Cerebellar nuclear complex (tissue), 1 donor: ENCODE measurements around the gene KNDC1.

Experiments
- DNase-seq, 2 experiments: peaks; one replicate each; lab custom pipeline; 2025; lab: John Stamatoyannopoulos, UW

The KNDC1 gene

DNA sequence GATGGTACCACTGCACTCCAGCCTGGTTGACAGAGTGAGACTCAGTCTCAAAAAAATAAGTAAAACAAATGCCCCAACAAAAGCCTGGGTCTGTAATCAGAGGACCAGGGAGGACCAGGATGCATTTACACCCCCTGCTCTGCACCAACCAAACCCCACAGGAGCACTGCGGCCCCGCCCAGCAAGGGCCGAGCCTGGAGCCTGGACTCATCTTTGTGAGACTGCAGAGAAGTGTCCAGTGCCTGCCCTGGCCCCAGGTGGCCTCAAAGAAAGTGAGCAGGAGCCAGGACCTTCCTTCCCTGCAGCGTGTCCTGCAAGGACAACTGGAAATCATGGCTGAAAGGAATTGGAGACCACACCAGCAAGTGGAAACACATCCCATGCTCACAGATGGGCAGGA is 31.6 kb downstream of the KNDC1 start:
- no peak for DNase-seq

DNA sequence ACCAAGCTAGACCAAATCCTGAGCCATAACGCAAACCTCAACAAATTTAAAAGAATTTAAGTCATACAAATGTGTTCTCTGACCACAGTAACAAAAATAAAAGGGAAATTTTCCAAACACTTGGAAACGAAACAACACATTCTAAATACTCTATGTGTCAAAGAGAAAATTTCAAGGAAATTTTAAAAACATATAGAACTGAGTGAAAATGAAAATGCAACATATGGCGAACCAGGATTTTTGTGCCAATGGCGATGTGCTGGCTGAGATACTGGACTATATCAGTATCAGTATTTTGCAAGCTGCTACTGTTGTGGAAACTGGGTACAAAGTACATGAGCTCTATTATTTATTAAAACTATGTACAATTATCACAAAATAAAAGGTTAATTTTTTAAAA is 34.1 kb downstream of the KNDC1 start:
- DNase-seq, result no peak

DNA sequence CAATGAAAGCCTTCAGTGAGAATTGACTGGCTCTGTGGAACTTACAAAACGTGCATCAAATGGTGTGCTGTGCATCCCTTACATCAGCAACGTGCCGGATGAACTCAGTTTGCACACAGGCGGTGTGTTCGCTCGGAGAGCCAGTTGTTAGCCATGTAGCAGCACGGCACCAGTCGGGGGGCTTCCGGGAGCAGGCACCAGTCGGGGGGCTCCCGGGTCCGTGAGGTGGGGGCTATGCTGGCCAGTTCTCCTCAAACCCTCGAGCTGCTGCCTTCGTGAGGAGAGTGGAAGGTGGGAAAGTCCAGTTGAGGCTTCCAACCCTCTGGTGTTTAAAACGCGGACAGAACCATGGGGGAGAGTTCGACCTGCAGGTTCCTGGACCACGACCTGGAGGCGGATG is 35.1 kb downstream of the KNDC1 start:
- no peak for DNase-seq

DNA sequence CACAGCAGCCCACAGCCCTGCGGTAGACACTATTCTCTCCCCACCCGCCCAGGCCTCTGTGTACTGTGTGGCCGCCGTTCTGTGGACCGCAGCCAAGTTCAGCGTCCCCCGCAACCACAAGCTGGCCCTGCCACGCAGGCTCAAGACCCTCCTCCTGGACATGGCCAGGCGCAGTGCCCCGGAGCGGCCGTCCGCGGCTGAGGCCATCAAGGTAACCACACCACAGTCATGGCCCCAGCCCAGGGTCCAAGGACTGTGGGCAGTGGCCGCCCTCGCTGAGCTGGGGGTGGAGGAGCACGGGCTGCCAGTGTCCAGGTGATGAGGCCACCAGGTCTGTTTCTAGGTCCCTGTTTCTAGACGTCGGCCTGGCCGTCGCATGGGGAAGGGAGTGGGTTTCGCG is 35.6 kb downstream of the KNDC1 start:
- no peak for DNase-seq

DNA sequence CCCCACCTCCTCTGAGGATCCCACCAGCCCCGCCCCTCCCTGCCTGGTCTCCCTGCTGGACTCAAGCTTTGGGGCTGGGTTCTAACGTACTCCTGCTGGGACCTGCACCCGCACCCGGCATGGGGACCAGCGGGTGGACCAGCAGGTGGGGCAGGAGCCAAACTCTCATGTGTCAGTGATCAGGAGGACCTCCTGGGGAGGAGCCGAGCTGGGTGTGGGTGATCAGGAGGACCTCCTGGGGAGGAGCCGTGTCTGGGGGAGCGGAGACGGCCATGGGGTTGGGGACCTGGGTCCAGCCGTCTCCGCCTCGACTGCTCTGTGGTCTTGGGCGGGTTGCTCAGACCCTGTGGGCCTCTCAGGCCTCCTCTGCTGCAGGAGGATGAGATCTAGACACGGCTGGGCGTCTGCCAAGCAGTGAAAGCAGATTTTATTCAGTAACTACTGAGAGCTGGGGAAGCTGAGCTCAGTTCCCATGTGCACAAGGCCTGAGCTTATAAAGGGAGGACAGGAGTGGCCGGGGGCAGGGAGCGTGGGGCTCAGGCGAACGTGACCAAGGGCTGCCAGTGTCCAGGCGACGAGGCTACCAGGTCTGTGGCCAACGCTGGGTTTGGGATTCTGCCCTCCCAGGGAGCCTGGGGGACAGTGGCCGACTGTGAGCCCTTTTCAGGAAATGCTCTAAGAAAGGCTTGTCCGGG is 36.3 kb downstream of the KNDC1 start:
- DNase-seq, result no peak

DNA sequence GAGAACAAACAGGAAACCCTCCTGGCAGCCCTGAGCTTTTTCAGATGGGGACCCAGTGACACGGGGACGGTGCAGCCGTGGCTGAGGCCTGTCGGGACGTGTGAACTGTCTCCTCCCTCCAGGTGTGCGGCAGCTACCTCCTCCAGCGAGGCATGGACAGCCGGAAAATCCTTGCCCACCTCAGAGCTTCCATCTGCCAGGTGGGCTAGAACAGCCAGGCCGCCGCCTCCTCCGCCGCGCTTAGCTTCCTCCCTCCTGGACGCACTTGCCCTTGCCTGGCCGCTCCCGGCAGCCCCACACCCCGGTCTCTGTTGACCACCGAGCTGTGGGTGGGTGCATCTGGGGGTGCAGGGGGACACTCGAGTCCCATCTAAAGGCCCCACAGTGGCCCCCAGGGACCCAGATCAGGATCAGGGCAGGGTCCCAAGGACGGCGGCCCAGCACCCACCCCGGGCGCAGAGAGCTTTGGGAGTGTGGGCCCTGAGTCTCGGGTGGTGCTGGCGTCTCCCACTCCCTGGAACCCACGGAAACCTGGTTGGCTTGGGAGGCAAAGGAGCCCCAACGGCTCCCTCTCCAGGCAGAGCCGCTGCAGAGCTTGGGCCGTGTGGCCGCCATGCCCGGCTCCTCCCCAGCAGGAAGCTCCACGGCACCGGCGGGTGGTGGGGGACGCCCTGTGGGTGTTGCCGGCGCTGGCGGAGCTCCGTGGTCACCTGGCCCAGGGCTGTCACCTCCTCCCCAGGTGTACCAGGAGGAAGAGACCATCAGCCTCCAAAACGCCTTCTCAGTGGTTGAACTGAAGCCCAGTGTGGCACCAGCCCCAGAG is 37.1 kb downstream of the KNDC1 start:
- DNase-seq, result no peak

DNA sequence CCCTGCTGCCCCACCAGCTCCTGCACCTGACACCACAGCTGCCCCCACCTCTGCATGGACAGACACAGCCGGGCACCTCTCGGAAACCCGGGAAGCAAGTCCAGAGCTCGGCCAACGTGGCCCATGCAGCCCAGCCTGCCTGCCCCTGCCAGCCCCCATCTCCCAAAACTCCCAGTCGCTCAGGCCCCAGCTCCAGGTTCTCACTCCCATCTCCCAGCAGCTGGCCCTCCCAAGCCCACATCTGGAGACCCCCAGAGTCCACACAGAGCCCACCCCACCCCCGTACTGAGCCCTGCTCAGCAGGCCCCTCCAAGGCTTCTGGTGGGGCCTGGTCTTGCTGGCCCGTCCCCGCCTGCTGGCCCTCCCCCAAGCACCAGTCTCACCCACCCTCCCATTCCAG is 37.8 kb downstream of the KNDC1 start:
- DNase-seq, result no peak

DNA sequence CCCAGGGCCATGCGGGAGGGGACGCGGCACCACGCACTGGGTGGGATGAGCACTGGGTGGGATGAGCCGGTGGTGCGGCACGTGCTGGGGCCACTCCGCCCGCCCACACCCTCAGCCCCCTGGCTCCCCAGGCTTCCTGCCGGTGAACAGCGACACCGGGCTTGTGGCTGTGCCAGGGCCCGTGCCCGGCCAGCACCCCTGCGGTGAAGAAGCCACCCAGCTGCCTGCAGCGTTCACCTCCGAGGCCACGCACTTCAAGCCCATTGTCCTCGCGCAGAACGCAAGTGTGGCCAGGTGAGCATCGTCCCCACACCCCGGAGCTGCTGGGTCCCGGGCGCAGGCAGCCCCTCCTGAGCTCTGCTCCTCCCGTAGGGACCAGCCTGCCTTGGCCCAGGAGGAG is 38.2 kb downstream of the KNDC1 start:
- no peak for DNase-seq

DNA sequence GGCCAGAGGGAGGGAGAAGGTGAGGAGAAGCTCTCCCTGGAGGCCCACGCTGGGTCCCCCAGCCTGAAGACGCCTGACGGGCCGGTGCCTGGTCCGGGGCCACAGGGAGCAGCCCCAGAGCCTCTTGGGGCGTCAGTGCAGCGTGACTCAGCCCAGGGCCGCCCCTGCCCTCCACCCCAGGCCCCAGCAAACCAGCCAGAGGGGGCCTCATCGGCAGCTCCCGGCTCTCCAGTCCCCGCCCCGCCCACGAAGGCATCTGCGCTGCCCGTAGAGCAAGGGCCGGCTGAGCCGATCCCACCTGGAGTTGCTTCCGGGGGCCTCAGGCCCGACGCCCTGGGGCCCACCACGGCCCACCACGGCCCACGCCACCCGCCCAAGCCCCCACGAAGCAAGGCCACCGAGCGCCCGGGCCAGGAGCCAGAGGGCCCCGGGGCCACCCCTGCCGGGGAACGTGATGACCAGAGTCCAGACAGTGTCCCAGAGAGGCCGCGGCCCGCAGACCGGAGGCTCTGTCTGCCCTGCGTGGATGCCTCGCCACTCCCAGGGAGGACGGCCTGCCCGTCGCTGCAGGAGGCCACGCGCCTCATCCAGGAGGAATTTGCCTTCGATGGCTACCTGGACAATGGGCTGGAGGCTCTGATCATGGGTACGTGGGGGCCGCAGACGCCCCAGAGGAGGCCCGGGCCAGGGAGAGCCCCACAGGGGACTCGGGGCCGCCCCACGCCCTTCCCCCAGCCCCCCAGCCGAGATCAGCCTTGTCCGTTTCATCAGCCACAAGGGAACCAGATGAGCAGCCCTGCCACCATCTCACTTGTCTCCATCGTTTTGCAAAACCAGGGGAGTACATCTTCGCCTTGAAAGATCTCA is 38.8 kb downstream of the KNDC1 start:
- DNase-seq, result no peak

DNA sequence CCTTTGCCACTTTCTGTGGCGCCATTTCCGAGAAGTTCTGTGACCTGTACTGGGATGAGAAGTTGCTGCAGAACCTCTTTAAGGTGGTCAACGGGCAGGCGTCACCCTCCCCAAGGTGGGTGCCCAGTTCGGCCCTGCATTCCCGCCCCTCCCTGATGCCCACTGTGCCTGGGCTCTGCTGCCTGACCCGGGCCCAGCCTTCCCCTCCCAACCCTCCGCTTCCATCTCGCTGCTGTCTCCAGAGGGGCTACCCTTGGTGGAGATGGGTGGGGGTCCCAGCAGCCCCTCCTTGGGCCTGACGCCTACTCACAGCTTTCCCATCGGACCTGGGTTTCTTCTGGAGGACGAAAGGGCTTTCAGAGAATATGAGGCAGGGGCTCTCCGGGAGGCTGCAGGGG is 39.5 kb downstream of the KNDC1 start:
- DNase-seq, result no peak

DNA sequence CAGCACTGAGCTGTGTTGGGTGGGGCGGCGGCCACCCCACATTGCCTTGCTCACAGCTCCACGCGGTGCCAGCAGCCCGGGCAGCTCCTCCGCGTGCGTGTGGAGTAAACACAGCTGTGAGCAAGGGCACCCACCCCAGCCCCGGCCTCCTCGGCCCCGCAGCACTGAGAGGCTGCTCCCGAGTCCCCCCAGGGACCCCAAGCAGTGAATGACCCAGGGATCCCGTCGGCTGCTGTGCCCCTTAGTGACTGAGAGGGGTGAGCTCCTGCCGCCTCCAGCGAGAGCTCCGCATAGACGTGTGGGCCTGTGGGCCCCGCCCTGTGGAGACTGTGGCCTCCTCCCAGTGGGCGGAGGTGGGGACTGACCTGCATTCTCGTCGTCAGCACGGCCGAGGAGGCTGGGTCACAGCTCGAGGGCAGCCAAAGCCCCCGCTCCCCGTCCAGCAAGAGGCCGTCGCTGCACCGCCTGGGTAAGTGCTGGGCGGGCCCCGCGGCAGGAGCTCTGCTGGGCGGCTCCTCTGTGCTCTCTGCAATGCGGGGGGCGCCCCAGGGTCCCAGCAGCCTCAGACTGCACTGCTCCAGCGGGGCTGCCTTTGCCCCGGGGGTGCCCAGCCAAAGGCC is 40.1 kb downstream of the KNDC1 start:
- DNase-seq, result no peak

DNA sequence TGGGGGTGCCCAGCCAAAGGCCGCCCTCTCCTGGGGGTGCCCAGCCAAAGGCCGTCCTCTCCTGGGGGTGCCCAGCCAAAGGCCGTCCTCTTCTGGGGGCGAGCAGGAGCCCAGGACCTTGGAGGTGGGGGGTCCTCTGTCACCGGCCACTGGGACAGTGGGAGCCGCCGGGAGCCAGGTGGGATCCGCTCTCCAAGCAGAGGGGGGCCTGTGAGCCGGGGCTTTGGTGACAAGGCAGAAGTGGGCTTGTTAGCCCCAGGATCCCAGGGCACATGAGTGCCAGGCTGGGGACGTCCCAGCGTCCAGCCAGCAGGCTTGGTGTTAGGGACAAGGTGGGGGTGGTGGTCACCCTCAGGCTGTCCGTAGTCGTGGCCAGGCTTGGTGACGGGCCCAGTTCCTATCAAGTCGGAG is 40.6 kb downstream of the KNDC1 start:
- DNase-seq, result no peak

DNA sequence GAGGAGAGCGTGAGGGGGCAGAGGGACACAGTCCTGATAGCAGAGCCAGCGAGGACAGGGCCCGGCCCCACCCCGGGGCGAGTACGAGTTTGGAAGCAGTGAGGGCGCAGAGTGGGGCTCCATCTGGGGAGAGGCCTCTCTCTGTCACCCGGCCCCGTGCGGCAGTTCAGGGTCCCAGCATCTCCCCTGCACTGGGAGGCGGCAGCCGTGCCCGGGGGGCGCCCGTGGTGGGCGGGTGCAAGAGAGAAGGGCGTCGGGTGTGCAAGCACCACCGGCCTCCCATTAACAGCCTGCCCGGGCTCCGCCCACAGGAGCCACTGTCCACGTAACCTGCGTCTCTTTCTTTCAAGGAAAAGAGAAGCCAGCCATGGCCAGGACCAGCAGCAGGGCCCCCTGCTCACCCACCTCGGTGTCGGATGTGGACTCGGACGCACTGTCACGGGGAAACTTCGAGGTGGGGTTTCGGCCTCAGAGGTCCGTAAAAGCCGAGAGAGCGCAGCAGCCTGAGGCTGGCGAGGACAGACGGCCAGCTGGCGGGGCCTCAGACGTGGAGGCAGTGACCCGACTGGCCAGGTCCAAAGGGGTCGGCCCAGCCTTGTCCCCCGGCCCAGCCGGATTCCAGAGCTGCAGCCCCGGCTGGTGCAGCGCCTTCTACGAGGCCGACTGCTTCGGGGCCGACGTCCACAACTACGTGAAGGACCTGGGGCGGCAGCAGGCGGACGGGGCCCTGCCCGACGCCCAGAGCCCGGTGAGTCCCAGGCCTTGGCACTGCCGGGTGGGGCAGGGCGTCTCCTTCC is 41.3 kb downstream of the KNDC1 start:
- no peak for DNase-seq

DNA sequence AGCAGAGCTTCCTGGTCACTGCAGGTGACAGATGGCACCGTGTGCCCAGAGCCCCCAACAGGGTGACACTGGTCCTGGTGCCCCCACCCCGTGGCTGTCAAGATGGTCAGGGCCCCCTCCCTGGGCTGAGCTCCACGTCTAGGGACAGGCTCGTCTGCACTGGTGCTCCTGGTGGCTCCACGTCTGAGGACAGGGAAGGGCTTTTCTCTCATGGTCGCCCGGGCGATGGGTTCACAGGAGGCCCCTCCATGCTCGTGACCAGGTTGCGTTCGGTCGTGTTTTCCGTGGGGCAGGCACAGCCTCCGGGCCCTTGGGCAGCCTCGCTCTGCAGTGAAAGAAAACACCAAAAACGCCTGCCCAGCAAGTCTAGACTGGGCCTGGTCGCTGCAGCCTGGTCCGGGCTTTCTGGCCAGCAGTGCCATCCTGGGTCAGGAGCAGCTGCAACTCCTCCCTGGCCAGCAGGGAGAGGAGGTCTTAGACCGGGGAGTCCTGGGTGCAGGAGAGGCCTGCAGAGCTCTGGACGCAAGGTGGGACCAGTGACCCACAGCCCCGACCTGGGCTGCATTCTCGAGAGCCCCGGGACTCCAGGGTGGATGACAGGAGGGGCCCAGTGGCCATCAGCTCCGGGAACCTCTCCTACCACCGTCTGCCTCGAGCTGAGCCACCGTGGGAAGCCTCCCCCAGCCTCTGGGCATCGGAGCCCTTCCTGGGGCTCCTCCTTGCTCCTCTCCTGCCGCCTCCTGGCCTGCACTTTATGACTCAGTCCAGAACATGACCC is 42.1 kb downstream of the KNDC1 start:
- DNase-seq, result no peak

DNA sequence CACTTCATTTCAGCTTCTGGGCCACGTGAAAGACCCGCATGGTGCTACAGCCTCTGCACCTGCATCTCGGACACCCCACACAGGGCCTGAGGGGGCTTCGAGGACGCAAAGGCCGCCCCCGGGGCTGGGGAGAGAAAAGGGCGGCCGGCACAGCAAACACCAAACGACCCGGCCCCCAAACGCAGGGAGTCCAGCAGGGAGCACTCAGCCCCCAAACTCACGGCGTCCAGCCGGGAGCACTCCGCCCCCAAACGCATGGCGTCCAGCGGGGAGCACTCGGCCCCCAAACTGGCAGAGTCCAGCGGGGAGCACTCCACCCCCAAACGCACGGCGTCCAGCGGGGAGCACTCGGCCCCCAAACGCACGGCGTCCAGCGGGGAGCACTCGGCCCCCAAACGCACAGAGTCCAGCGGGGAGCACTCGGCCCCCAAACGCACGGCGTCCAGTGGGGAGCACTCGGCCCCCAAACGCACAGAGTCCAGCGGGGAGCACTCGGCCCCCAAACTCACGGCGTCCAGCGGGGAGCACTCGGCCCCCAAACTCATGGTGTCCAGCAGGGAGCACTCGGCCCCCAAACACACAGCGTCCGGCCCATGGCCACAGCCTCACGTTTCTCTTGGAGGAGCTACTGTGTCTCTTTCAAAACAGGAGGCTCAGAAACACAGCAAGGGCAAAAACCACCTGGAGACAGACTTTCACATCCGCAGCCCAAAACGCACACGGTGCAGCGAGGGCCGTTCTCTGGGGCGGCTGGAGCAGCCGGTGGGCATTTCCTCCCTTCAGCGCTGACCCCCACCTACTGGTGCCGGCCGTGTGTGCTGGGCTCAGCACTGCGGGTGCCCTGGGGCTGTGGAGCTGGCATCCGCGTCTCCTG is 43.0 kb downstream of the KNDC1 start:
- DNase-seq, result no peak

DNA sequence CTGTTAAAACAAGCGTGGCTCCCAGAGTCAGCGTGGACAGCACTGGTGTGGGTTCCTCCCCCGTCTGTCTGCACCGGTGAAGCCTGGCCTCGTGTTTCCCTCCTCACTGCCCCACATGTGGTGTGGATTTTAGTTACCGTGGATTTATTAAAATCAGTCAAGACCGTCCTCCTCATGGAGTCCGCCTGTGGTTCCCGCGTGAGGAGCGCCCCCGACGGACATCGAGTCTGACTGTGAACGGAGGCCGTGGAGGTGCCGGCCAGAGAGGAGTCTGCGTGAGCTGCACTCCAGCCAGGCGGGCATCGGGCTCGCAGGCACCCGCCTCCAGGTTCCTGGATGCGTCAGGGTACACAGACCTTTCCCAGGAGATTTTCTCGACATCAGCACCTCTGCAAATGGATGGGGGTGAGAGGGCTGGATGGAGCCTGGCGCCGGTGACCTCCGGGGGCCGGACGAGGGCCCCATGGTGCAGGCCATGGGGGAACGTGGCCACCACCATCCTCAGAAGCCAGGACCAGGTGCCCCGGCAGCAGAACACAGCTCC is 43.7 kb downstream of the KNDC1 start:
- no peak for DNase-seq

DNA sequence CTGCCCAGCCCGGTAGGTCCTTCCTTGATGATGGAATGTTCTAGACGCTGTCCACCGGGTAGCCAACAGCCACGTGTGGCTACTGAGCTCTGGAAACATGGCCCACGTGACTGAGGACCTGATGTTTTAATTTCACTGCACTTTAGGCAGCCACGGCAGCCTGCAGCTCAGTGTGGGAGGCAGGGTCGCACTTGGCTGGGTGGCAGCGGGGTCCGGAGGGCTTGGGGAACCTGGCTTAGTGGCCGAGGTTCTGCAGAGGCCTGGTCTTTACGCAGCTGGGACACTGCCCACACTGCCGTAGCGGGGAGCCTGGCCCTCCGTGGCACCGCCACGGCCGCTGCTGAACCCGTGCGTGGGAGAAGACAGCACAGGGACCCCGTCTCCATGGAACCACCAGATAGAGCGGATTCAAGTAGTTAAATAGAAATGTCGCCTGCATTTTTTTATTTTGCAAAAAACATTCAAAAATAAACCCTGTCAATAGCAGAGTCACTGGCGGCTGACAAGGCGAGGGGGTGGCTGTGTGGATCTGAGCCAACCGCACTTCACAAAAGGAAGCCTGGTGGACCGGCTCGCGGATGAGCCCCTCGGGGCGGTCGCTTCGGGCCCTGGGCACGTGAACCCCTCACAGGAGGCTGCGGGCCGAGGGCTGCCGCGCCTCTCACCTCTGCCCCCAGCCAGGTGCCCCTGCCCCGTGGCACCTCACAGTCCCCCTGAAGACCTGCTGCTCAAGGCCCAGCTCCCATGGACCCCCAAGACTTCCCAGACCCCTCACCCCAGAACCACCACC is 44.4 kb downstream of the KNDC1 start:
- no peak for DNase-seq

DNA sequence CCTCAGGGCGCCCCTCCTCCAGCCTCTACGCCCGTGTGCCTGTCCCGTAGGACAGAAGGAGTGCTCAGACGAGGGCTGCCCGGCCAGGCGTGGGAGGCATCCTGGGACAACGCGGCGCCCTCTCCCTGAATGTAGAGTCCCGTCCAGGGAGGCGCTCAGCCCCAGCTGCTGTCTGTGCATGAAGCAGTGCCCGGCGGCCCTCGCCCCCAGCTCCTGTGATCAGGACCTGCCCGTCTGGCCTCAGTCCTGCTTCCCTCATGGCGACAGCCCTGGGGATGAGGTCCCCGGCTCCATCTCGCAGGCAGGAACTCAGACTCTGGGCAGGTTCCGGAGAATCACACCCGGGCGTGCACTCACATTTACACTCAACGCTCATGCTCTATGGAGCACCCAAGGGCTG is 45.1 kb downstream of the KNDC1 start:
- DNase-seq, result no peak
